Erythroblast (primary cell): ENCODE measurements around the gene ZYG11B.

Source experiments
- GATA1 ChIP-seq: IDR thresholded peaks from 2 replicates; pipeline ENCODE4 v1.6.1; 2011; ENCODE audit warnings: low read depth, mild to moderate bottlenecking, control low read depth, low read length, moderate library complexity
- POLR2A ChIP-seq: IDR thresholded peaks from 2 replicates; pipeline ENCODE4 v1.6.1; 2011; ENCODE audit warnings: mild to moderate bottlenecking, low read length

- TF ChIP-seq POLR2A (no peak), GATA1 (no peak)
These were observed 59.9 kb downstream of the ZYG11B start for GRCh38 chr1:52786148-52786547.
